Measurements from ENCODE around the gene GNB3. TPM values are rescaled to one million over a fixed set of nuclear protein-coding genes. Genes with fewer than 3 reads are reported as not detected.

Gene GNB3
- polyA plus RNA-seq, 2 of the 4 experiments (the other 2 are of a cell fraction), result 0.94 to 2.7 TPM

DNA sequence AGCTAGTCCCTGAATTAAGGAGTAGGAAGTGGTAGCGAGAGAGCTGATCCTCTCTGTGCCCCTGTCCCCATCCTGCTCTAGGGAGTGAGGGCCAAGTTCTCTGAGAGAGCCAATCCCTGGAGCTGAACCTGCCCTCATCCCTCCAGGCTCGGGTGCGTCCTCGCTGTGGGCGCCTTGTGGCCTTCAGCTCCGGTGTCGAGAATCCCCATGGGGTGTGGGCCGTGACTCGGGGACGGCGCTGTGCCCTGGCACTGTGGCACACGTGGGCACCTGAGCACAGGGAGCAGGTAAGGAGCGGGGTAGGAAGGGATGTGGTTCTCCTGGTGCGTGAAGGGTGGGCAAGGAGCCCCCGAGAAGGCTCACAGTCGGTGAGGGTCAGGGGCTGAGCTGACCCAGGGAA, 1.9 kb upstream of the GNB3 start (continued):
- TF ChIP-seq FOXS1 (CRISPR knock-in tag; IDR thresholded peaks at IDR 0.05) (no peak), PHF8 (IDR thresholded peaks at IDR 0.05; ENCODE audit: borderline replicate concordance, low read depth) (no peak), ZSCAN20 (CRISPR knock-in tag; IDR thresholded peaks at IDR 0.05) (no peak)
- TF ChIP-seq, protein P1, sequence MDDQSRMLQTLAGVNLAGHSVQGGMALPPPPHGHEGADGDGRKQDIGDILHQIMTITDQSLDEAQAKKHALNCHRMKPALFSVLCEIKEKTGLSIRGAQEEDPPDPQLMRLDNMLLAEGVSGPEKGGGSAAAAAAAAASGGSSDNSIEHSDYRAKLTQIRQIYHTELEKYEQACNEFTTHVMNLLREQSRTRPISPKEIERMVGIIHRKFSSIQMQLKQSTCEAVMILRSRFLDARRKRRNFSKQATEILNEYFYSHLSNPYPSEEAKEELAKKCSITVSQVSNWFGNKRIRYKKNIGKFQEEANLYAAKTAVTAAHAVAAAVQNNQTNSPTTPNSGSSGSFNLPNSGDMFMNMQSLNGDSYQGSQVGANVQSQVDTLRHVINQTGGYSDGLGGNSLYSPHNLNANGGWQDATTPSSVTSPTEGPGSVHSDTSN (IDR thresholded peaks at IDR 0.05), result no peak

DNA sequence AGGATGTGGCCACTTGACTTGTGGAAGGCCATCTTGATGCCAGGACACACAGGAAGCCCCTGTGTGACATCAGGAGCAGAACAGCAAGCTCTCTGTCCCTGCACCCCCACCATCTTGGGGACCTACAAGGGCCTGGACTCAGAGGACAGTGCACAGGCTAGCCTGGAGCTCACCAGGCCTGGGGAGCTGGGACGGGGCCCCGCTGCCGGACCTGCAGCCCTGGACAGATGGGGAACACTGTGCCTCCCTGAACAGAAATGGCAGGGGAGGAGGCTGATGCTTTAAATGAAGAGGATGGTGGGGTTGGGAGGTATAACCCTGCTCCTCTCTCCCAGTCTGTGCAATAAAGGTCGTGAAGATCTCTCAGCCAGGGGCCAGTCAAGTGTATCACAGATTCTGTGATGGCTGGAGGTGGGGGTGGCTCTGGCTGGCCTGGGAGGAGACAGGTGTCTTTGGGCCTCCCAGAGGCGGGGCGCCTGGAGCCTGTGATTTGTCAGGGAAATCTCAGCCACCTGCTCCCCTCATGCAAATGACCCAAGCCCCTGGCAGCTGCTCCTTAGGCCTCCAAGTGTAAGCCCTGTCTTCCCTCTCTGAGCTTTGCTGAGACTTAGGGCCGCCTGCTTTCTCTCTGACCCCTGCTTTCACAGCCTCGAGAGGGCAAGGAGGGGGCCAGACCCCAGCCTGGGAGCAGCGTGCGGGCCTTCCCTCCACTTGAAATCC, 1.1 kb upstream of the GNB3 start:
- Histone ChIP-seq H3K4me2 (no peak overlapping the region), H3K4me3 (no peak overlapping the region), H3K9me3 (no peaks in the 10 kb centered on the region), H3K4me1 (no peaks in the 10 kb centered on the region), H3K27ac (no peak overlapping the region)
- FAIRE-seq (no peak), ATAC-seq (no peak), DNase-seq (ENCODE audit: low read depth in 1 of 2, low spot score in 1 of 2) (no peak)
- TF ChIP-seq FOXS1 (CRISPR knock-in tag; IDR thresholded peaks at IDR 0.05) (no peak), RARB (CRISPR knock-in tag; IDR thresholded peaks at IDR 0.05) (no peak), FOSB (CRISPR knock-in tag; IDR thresholded peaks at IDR 0.05) (no peak), EHMT2 (IDR thresholded peaks at IDR 0.05; ENCODE audit: low read depth) (no peak), HOXB13 (CRISPR knock-in tag; IDR thresholded peaks at IDR 0.05; ENCODE audit: low read depth) (no peak), POLR2A (IDR thresholded peaks at IDR 0.05; ENCODE audit: low read length) (no peak), ZFP36 (IDR thresholded peaks at IDR 0.05; ENCODE audit: borderline replicate concordance, partially characterized antibody) (no peak), RCOR1 (IDR thresholded peaks at IDR 0.05; ENCODE audit: low read depth, low read length) (no peak), MAFK (IDR thresholded peaks at IDR 0.05; ENCODE audit: partially characterized antibody) (no peak), FOSL2 (IDR thresholded peaks at IDR 0.05) (no peak), FOSL2 (CRISPR knock-in tag; IDR thresholded peaks at IDR 0.05) (no peak)
- TF ChIP-seq, protein P2, sequence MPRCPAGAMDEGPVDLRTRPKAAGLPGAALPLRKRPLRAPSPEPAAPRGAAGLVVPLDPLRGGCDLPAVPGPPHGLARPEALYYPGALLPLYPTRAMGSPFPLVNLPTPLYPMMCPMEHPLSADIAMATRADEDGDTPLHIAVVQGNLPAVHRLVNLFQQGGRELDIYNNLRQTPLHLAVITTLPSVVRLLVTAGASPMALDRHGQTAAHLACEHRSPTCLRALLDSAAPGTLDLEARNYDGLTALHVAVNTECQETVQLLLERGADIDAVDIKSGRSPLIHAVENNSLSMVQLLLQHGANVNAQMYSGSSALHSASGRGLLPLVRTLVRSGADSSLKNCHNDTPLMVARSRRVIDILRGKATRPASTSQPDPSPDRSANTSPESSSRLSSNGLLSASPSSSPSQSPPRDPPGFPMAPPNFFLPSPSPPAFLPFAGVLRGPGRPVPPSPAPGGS (IDR thresholded peaks at IDR 0.05), result no peak
- TF ChIP-seq, protein P3, sequence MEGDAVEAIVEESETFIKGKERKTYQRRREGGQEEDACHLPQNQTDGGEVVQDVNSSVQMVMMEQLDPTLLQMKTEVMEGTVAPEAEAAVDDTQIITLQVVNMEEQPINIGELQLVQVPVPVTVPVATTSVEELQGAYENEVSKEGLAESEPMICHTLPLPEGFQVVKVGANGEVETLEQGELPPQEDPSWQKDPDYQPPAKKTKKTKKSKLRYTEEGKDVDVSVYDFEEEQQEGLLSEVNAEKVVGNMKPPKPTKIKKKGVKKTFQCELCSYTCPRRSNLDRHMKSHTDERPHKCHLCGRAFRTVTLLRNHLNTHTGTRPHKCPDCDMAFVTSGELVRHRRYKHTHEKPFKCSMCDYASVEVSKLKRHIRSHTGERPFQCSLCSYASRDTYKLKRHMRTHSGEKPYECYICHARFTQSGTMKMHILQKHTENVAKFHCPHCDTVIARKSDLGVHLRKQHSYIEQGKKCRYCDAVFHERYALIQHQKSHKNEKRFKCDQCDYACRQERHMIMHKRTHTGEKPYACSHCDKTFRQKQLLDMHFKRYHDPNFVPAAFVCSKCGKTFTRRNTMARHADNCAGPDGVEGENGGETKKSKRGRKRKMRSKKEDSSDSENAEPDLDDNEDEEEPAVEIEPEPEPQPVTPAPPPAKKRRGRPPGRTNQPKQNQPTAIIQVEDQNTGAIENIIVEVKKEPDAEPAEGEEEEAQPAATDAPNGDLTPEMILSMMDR (IDR thresholded peaks at IDR 0.05), result no peak
- TF ChIP-seq, protein P1 (IDR thresholded peaks at IDR 0.05), result no peak
- TF ChIP-seq, protein P4, sequence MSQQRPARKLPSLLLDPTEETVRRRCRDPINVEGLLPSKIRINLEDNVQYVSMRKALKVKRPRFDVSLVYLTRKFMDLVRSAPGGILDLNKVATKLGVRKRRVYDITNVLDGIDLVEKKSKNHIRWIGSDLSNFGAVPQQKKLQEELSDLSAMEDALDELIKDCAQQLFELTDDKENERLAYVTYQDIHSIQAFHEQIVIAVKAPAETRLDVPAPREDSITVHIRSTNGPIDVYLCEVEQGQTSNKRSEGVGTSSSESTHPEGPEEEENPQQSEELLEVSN (IDR thresholded peaks at IDR 0.05; ENCODE audit: borderline replicate concordance, low read depth), result no peak
- ChIA-PET POLR2A (interaction anchor here (1.5 to 2.3 kb wide), 2 partner anchors 12 to 28 kb away, joined by 4 to 7 read pairs; partner anchors contain the start of genes CDCA3, TPI1 and USP5), CTCF (interaction anchor here (0.9 to 29.8 kb wide), 13 partner anchors 8 to 416 kb away, joined by 3 to 306 read pairs (median 4); partner anchors contain the start of genes CDCA3, MLF2, P3H3 and PTMS)
- 87% methylated on average over 10 of the region's 10 CpGs for WGBS (ENCODE audit: missing lambda C conversion rate)

DNA sequence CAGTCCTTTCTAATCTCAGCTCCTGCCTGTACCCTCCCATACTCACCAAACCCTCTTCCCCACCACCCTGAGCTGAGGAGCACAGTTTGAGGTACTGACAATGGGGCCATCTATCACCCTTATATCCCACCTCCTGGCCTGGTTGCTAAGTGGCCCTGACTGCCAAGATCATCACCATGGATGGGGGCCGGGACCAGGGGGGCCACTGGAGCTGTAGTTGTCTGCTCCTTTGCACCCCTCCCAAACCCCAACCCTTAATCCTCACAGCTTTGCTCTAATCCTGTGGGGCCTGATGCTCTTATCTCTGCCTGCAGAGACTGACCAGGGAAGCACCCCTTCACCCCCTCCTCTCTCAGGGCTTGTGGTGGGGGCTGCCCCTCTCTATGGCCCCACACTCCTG, 395 bp upstream of the GNB3 start:
- H3K4me1 ChIP-seq, result no peaks in the 10 kb centered on the region
- 100% methylated on average over 1 of the region's 1 CpG for WGBS (ENCODE audit: missing lambda C conversion rate)
- ChIA-PET CTCF (interaction anchor here (0.9 to 29.8 kb wide), 6 partner anchors 9 to 417 kb away, joined by 3 to 306 read pairs (median 32); partner anchors contain the start of genes MLF2 and P3H3), POLR2A (interaction anchor here (1.5 to 2.3 kb wide), 2 partner anchors 11 to 27 kb away, joined by 4 to 7 read pairs; partner anchors contain the start of genes CDCA3, TPI1 and USP5)
- H3K27ac ChIP-seq, result no peak overlapping the region
- ATAC-seq, result no peak
- no peak for FAIRE-seq
- H3K4me3 ChIP-seq, result no peak overlapping the region
- H3K4me2 ChIP-seq, result no peak overlapping the region
- no peak for DNase-seq (ENCODE audit: low read depth in 1 of 2, low spot score in 1 of 2)
- H3K9me3 ChIP-seq, result no peaks in the 10 kb centered on the region
- TF ChIP-seq, protein P5, sequence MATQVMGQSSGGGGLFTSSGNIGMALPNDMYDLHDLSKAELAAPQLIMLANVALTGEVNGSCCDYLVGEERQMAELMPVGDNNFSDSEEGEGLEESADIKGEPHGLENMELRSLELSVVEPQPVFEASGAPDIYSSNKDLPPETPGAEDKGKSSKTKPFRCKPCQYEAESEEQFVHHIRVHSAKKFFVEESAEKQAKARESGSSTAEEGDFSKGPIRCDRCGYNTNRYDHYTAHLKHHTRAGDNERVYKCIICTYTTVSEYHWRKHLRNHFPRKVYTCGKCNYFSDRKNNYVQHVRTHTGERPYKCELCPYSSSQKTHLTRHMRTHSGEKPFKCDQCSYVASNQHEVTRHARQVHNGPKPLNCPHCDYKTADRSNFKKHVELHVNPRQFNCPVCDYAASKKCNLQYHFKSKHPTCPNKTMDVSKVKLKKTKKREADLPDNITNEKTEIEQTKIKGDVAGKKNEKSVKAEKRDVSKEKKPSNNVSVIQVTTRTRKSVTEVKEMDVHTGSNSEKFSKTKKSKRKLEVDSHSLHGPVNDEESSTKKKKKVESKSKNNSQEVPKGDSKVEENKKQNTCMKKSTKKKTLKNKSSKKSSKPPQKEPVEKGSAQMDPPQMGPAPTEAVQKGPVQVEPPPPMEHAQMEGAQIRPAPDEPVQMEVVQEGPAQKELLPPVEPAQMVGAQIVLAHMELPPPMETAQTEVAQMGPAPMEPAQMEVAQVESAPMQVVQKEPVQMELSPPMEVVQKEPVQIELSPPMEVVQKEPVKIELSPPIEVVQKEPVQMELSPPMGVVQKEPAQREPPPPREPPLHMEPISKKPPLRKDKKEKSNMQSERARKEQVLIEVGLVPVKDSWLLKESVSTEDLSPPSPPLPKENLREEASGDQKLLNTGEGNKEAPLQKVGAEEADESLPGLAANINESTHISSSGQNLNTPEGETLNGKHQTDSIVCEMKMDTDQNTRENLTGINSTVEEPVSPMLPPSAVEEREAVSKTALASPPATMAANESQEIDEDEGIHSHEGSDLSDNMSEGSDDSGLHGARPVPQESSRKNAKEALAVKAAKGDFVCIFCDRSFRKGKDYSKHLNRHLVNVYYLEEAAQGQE (IDR thresholded peaks at IDR 0.05), result no peak
- no peak for TF ChIP-seq MAFK (IDR thresholded peaks at IDR 0.05; ENCODE audit: partially characterized antibody)
- TF ChIP-seq ZC3H11A (IDR thresholded peaks at IDR 0.05), result no peak
- TF ChIP-seq, protein P4 (IDR thresholded peaks at IDR 0.05; ENCODE audit: borderline replicate concordance, low read depth), result no peak
- no peak for TF ChIP-seq ZFP36 (IDR thresholded peaks at IDR 0.05; ENCODE audit: borderline replicate concordance, partially characterized antibody)
- no peak for TF ChIP-seq RAD21 (conservative IDR thresholded peaks at IDR 0.05 in 1 of 2, IDR thresholded peaks at IDR 0.05 in 1 of 2)
